ENCODE measurements around the gene NPB. TPM values are rescaled to one million over a fixed set of nuclear protein-coding genes. Genes with fewer than 3 reads are reported as not detected.

The NPB gene
- total and polyA plus RNA-seq, 2 experiments from 2014 or later, result 2.3 to 6.6 TPM

DNA sequence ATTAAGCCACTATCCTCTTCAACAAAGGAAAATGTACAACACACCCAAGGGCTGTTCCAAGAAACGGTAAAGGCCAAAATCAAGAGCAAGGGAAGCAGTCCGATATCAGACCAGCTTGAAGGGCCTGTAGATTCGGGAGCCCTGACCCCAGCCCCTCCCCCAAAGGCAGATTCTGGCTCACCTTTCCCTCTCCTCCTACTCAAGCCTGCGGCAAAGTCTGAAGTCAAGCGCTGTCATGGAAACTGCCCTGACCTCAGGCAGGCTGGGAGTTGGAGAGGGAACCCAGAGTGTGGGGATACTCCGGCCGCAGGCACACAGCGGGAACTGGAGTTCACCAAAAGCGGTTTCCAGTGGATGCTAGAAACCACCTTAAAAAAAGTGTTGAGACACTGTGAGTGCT, 12.4 kb upstream of the NPB start:
- H3K36me3 ChIP-seq, result peaks cover 33% of the 10 kb centered on the region

GRCh38 chr17:81890447-81891302, 11.4 kb upstream of the NPB start:
- TF ChIP-seq, protein P1, sequence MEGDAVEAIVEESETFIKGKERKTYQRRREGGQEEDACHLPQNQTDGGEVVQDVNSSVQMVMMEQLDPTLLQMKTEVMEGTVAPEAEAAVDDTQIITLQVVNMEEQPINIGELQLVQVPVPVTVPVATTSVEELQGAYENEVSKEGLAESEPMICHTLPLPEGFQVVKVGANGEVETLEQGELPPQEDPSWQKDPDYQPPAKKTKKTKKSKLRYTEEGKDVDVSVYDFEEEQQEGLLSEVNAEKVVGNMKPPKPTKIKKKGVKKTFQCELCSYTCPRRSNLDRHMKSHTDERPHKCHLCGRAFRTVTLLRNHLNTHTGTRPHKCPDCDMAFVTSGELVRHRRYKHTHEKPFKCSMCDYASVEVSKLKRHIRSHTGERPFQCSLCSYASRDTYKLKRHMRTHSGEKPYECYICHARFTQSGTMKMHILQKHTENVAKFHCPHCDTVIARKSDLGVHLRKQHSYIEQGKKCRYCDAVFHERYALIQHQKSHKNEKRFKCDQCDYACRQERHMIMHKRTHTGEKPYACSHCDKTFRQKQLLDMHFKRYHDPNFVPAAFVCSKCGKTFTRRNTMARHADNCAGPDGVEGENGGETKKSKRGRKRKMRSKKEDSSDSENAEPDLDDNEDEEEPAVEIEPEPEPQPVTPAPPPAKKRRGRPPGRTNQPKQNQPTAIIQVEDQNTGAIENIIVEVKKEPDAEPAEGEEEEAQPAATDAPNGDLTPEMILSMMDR (IDR thresholded peaks at IDR 0.05; ENCODE audit: low read depth, low read length), result no peak
- peak overlapping the region; percentile 82 for H3K4me3 ChIP-seq
- H3K27ac ChIP-seq, result peak overlapping the region; percentile 85
- H3K4me1 ChIP-seq (ENCODE audit: low read depth), result peaks cover 6% of the 10 kb centered on the region
- H3K9me3 ChIP-seq (ENCODE audit: low read depth), result no peaks in the 10 kb centered on the region
- peaks cover 36% of the 10 kb centered on the region for H3K36me3 ChIP-seq
- no peaks in the 10 kb centered on the region for H3K27me3 ChIP-seq
- peak in 1 of 2 donors; percentile 31 for DNase-seq (ENCODE audit: low read depth in 1 of 2, low spot score in 1 of 2)

More for the DNA sequence above, 12.4 kb upstream of the NPB start:
- no peak for DNase-seq (ENCODE audit: low read depth in 1 of 2, low spot score in 1 of 2)
- Histone ChIP-seq H3K27me3 (no peaks in the 10 kb centered on the region), H3K27ac (no peak overlapping the region), H3K4me1 (ENCODE audit: low read depth) (peaks cover 6% of the 10 kb centered on the region), H3K4me3 (no peak overlapping the region), H3K9me3 (ENCODE audit: low read depth) (no peaks in the 10 kb centered on the region)
- TF ChIP-seq, protein P1 (IDR thresholded peaks at IDR 0.05; ENCODE audit: low read depth, low read length), result no peak

DNA sequence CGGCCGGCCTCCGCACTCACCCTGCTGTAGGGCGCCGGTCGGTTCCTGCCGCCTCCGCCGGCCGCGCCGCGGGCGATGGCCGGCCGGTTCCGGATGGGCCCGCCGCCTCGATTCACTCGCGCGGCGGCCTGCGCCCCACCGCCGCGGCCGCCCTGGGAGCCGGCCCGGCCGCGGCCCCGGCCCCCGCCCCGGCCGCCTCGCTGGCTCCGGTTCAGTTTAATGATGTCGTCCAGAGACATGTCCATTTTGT, 10.8 kb upstream of the NPB start:
- Histone ChIP-seq H3K4me3 (peak overlapping the region; percentile 82), H3K36me3 (peaks cover 36% of the 10 kb centered on the region), H3K4me1 (ENCODE audit: low read depth) (peaks cover 6% of the 10 kb centered on the region), H3K27ac (peak overlapping the region; percentile 87), H3K9me3 (ENCODE audit: low read depth) (no peaks in the 10 kb centered on the region), H3K27me3 (no peaks in the 10 kb centered on the region)
- TF ChIP-seq, protein P1 (IDR thresholded peaks at IDR 0.05; ENCODE audit: low read depth, low read length), result no peak
- DNase-seq (ENCODE audit: low read depth in 1 of 2, low spot score in 1 of 2), result no peak

DNA sequence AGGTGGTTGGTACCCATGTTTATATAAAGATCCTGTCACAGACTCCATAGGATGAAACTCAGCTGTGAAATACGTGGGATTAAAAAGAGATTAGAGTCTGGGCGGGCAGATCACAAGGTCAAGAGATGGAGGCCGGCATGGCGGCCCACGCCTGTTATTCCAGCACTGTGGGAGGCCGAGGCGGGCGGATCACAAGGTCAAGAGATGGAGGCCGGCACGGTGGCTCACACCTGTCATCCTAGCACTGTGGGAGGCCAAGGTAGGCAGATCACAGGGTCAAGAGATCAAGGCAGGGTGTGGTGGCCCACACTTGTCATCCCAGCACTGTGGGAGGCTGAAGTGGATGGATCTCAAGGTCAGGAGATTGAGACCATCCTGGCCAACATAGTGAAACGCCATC, 6.6 kb upstream of the NPB start:
- Histone ChIP-seq H3K4me3 (no peak overlapping the region), H3K36me3 (peaks cover 12% of the 10 kb centered on the region), H3K4me1 (ENCODE audit: low read depth) (peaks cover 2% of the 10 kb centered on the region), H3K27ac (no peak overlapping the region), H3K9me3 (ENCODE audit: low read depth) (no peaks in the 10 kb centered on the region), H3K27me3 (no peaks in the 10 kb centered on the region)
- no peak for DNase-seq (ENCODE audit: low read depth in 1 of 2, low spot score in 1 of 2)
- TF ChIP-seq, protein P1 (IDR thresholded peaks at IDR 0.05; ENCODE audit: low read depth, low read length), result no peak

DNA sequence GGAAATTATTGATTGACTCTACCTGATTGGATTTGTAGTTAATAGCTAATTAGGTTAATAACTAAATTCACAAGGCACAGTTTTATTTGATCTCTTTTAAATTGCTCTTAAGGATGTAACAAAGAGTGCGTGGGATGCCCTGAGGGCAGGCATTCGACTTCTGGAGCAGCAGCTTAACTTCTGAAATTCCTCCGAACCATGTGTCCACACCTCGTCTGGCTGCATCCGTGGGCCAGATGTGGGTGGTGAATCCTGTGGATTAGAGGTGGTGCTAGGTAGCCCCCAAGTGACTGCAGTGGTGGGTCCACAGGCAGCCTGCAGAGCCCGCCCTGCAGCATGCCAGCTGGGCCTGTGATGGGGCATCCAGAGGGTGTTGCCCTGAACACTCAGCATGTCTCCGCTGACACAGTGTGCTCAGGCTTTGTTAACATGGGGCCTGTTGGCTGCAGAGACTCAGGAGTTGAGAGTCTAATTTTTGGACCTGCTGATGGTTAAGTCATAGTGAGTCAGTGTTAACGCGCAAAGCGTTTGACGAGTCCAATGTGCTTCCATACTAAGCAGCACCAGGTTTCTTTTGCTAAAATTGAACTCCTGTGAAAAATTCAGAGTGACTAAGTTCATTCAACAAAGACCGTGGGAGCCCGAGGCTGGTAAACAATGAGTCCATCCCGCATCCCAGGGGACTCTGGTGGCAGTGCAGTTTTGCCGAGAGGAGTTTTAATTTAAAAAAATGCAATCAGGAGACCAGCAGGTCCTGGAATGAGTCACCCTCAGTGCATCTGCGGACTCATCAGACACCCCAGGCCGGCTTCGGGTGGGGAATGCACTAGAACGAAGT, 3.8 kb upstream of the NPB start:
- Histone ChIP-seq H3K27ac (no peak overlapping the region), H3K4me1 (ENCODE audit: low read depth) (no peaks in the 10 kb centered on the region), H3K36me3 (peaks cover 12% of the 10 kb centered on the region), H3K27me3 (peaks cover 18% of the 10 kb centered on the region), H3K4me3 (no peak overlapping the region), H3K9me3 (ENCODE audit: low read depth) (no peaks in the 10 kb centered on the region)
- peak in 1 of 2 donors; percentile 43 for DNase-seq (ENCODE audit: low read depth in 1 of 2, low spot score in 1 of 2)
- TF ChIP-seq, protein P1 (IDR thresholded peaks at IDR 0.05; ENCODE audit: low read depth, low read length), result no peak

All from cardiac muscle cell (in vitro differentiated cells and primary cell).